GM12891 (cell line): ENCODE measurements around the gene SIN3A.

Experiments used
- PAX5 ChIP-seq: IDR thresholded peaks from 2 replicates; pipeline ENCODE4 v1.6.1; 2011; ENCODE audit warnings: low read length, moderate library complexity, mild to moderate bottlenecking; ENCODE audit not compliant: insufficient read depth, severe bottlenecking
- POLR2A ChIP-seq: IDR thresholded peaks from 2 replicates; pipeline ENCODE4 v1.6.1; 2011; ENCODE audit warnings: low read depth, low read length, control low read depth
- POLR2AphosphoS5 ChIP-seq: IDR thresholded peaks from 2 replicates; pipeline ENCODE4 v1.6.1; 2011; ENCODE audit warnings: low read depth, low read length, control low read depth
- SPI1 ChIP-seq: IDR thresholded peaks from 2 replicates; pipeline ENCODE4 v1.6.1; 2011; ENCODE audit warnings: low read depth, low read length, control low read depth
- TAF1 ChIP-seq: IDR thresholded peaks from 2 replicates; pipeline ENCODE4 v1.6.1; 2011; ENCODE audit warnings: low read depth, low read length, control low read depth

DNA sequence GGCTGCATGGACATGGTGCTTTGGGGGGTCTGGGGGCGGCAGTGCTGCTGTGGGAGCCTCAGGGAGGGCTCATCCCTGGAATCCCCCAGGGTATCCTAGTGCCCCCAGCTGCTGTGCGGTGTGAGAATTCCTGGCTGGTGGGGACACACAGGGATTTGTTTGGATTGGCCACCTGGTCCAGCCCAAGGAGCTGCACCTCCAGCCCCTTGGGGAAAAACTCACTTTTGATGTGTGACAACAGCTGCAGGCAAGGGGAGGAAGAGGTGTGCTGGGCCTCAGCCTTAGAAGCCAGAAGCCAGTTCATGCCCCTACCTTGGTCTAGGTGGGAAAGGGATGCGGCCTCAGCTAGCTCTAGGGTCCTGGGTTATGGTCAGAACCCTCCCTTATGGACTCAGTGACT lies 124.0 kb downstream of the SIN3A start:
- TF ChIP-seq POLR2A (no peak), POLR2AphosphoS5 (no peak), TAF1 (no peak), PAX5 (no peak), SPI1 (no peak)
